Measurements from ENCODE around the gene CTR9.
A peak's percentile ranks its signal among the peaks of the same experiment; 100 is the strongest.

The CTR9 gene

DNA sequence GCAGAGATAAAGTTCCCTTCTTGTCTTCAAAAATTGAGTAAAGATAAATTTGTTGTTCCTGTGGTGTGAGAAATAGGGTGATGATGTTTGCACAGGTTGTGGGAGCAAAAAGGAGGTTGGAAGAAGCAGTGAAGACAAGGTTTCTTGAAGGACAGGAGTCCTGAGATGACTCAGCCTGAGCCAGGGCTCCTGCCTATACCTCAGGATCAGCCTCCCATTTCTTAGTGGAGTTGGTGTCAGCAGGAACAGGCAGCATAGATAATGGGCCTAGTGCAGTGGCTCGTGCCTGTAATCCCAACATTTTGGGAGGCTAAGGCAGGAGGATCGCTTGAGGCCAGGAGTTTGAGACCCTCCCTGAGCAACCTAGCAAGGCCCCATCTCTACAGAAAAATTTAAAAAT lies 29.0 kb downstream of the CTR9 start:
- Histone ChIP-seq H3K36me3 (peaks cover 4% of the 10 kb centered on the region), H3K4me1 (peaks cover 29% of the 10 kb centered on the region), H3K9me3 (no peaks in the 10 kb centered on the region), H3K4me3 (ENCODE audit: low read depth, low read length) (no peak overlapping the region), H3K27me3 (no peaks in the 10 kb centered on the region)
- TF ChIP-seq, protein P1, sequence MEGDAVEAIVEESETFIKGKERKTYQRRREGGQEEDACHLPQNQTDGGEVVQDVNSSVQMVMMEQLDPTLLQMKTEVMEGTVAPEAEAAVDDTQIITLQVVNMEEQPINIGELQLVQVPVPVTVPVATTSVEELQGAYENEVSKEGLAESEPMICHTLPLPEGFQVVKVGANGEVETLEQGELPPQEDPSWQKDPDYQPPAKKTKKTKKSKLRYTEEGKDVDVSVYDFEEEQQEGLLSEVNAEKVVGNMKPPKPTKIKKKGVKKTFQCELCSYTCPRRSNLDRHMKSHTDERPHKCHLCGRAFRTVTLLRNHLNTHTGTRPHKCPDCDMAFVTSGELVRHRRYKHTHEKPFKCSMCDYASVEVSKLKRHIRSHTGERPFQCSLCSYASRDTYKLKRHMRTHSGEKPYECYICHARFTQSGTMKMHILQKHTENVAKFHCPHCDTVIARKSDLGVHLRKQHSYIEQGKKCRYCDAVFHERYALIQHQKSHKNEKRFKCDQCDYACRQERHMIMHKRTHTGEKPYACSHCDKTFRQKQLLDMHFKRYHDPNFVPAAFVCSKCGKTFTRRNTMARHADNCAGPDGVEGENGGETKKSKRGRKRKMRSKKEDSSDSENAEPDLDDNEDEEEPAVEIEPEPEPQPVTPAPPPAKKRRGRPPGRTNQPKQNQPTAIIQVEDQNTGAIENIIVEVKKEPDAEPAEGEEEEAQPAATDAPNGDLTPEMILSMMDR (IDR thresholded peaks at IDR 0.05; ENCODE audit: low read depth, low read length), result no peak
- DNase-seq, result no peak

- H3K9me3 ChIP-seq, result no peaks in the 10 kb centered on the region
- TF ChIP-seq, protein P1 (IDR thresholded peaks at IDR 0.05; ENCODE audit: low read depth, low read length), result no peak
- H3K4me3 ChIP-seq (ENCODE audit: low read depth, low read length), result no peak overlapping the region
- peaks cover 16% of the 10 kb centered on the region for H3K4me1 ChIP-seq
- peak; percentile 51 for DNase-seq
- H3K36me3 ChIP-seq, result no peaks in the 10 kb centered on the region; the same call in 1 of the 2 replicates
- no peaks in the 10 kb centered on the region for H3K27me3 ChIP-seq
Observed at GRCh38 chr11:10784232-10785145, 33.4 kb downstream of the CTR9 start.

DNA sequence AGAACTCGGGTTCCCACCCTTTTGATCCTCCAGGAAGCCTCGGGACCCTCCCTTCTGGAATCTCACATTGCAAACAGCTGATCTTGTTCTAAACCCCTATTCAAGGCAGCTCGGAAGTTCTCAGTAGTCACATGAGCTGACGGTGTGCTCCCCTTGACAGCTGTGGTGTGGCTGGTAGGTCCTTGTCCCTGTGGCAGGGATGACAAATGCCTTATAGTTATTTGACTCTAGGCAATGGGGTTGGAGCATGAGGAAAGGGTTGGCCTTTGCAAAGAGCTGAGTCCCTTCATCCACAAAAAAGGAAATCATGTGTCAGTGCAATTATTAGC lies 34.1 kb downstream of the CTR9 start:
- H3K9me3 ChIP-seq, result no peaks in the 10 kb centered on the region
- H3K4me3 ChIP-seq (ENCODE audit: low read depth, low read length), result no peak overlapping the region
- TF ChIP-seq, protein P1 (IDR thresholded peaks at IDR 0.05; ENCODE audit: low read depth, low read length), result no peak
- H3K36me3 ChIP-seq, result no peaks in the 10 kb centered on the region
- DNase-seq, result no peak
- peaks cover 15% of the 10 kb centered on the region for H3K4me1 ChIP-seq
- no peaks in the 10 kb centered on the region for H3K27me3 ChIP-seq

DNA sequence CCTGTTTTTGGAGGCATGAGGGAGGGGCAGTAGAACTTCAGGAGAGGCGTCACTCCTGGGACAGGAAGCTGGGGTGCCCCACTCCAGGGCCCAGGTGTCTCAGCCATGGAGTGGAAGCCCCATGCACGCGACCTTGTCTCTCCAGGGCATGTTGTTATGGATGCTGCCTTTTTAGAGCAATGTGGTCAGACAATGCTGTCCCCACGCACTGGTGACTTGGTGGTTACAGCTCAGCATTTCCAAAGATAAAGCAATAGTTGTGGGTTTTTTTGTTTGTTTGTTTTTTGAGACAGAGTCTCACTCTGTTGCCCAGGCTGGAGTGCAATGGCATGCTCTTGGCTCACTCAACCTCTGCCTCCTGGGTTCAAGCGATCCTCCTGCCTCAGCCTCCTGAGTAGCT lies 35.4 kb downstream of the CTR9 start:
- H3K9me3 ChIP-seq, result no peaks in the 10 kb centered on the region
- TF ChIP-seq, protein P1 (IDR thresholded peaks at IDR 0.05; ENCODE audit: low read depth, low read length), result no peak
- DNase-seq, result no peak
- peaks cover 15% of the 10 kb centered on the region for H3K4me1 ChIP-seq
- H3K4me3 ChIP-seq (ENCODE audit: low read depth, low read length), result no peak overlapping the region
- H3K36me3 ChIP-seq, result no peaks in the 10 kb centered on the region
- H3K27me3 ChIP-seq, result no peaks in the 10 kb centered on the region

- Histone ChIP-seq H3K36me3 (peaks cover 19% of the 10 kb centered on the region), H3K4me1 (no peaks in the 10 kb centered on the region), H3K9me3 (no peaks in the 10 kb centered on the region), H3K4me3 (ENCODE audit: low read depth, low read length) (peak overlapping the region; percentile 28), H3K27me3 (no peaks in the 10 kb centered on the region)
- peak; percentile 87 for DNase-seq
- TF ChIP-seq, protein P1 (IDR thresholded peaks at IDR 0.05; ENCODE audit: low read depth, low read length), result peak; percentile 74
Observed at GRCh38 chr11:10792385-10793068, 41.5 kb downstream of the CTR9 start.

Data from BE2C (cell line).